OCI-LY1 (cell line): ENCODE data around the gene BMPR1A.
"Not testable (repeated sequence)": the region's sequence is repeated elsewhere in the genome, so short reads cannot be mapped to it uniquely, and the experiment has no call there.

Experiments used
- H2AFZ ChIP-seq: fragments of 200-600 bp; sonication (generic), shearing (Covaris generic); 2 replicates; pipeline ENCODE4 v1.6.0; 2014; ENCODE audit warnings: antibody characterized with exemption, mild to moderate bottlenecking, low read length
- H3F3A ChIP-seq: fragments of 200-600 bp; sonication (generic), shearing (Covaris generic); 2 replicates; pipeline ENCODE4 v1.6.0; 2014; ENCODE audit warnings: mild to moderate bottlenecking, antibody characterized with exemption, low read length, moderate library complexity; ENCODE audit not compliant: insufficient read depth
- H3K27ac ChIP-seq: fragments of 200-600 bp; sonication (generic); 2 replicates; pipeline ENCODE4 v1.5.1; 2014; ENCODE audit warnings: low read length, mixed run types, mild to moderate bottlenecking, low read depth; ENCODE audit not compliant: poor library complexity, severe bottlenecking
- H3K27me3 ChIP-seq: fragments of 200-600 bp; sonication (generic); 2 replicates; pipeline ENCODE4 v1.6.0; 2014; ENCODE audit warnings: antibody characterized with exemption, mild to moderate bottlenecking, low read length, moderate library complexity; ENCODE audit not compliant: insufficient read depth
- H3K36me3 ChIP-seq: fragments of 200-600 bp; sonication (generic); 2 replicates; pipeline ENCODE4 v1.6.1; 2014; ENCODE audit warnings: mild to moderate bottlenecking, antibody characterized with exemption, low read length, moderate library complexity, mixed read lengths; ENCODE audit not compliant: insufficient read depth
- H3K4me1 ChIP-seq: fragments of 200-600 bp; sonication (generic); 2 replicates; pipeline ENCODE4 v1.5.1; 2014; ENCODE audit warnings: mild to moderate bottlenecking, low read length, moderate library complexity; ENCODE audit not compliant: insufficient read depth, severe bottlenecking
- H3K4me2 ChIP-seq: fragments of 200-600 bp; sonication (generic), shearing (Covaris generic); 2 replicates; pipeline ENCODE4 v1.6.1; 2014; ENCODE audit warnings: low read length
- H3K4me3 ChIP-seq: fragments of 200-600 bp; sonication (generic); 2 replicates; pipeline ENCODE4 v1.5.1; 2014; ENCODE audit warnings: low read length, low read depth, mild to moderate bottlenecking, mixed read lengths; ENCODE audit not compliant: poor library complexity, severe bottlenecking
- H3K79me2 ChIP-seq: fragments of 200-600 bp; shearing (Covaris generic); 2 replicates; pipeline ENCODE4 v1.6.1; 2016; ENCODE audit warnings: mixed run types, low read length, mixed read lengths; ENCODE audit not compliant: insufficient read depth
- H3K9ac ChIP-seq: fragments of 200-600 bp; sonication (generic), shearing (Covaris generic); 2 replicates; pipeline ENCODE4 v1.6.1; 2014; ENCODE audit warnings: mild to moderate bottlenecking, low read length, mixed read lengths
- H3K9me2 ChIP-seq: fragments of 200-600 bp; sonication (generic), shearing (Covaris generic); 2 replicates; pipeline ENCODE4 v1.6.1; 2014; ENCODE audit warnings: low read depth, mild to moderate bottlenecking, low read length, mixed read lengths
- H3K9me3 ChIP-seq: fragments of 200-600 bp; shearing (Covaris generic); 2 replicates; pipeline ENCODE4 v1.6.1; 2014; ENCODE audit warnings: low read length, mixed read lengths
- H4K20me1 ChIP-seq: fragments of 200-600 bp; sonication (generic), shearing (Covaris generic); 2 replicates; pipeline ENCODE4 v1.6.0; 2016; ENCODE audit warnings: mild to moderate bottlenecking, low read length; ENCODE audit not compliant: insufficient read depth
- CTCF ChIP-seq: fragments of 200-600 bp; sonication (generic), shearing (Covaris generic); IDR thresholded peaks from 2 replicates; pipeline ENCODE4 v1.5.1; 2017; ENCODE audit warnings: mild to moderate bottlenecking, antibody characterized with exemption, low read length, moderate library complexity, mixed read lengths
- EZH2 ChIP-seq: fragments of 200-600 bp; sonication (generic), shearing (Covaris generic); IDR thresholded peaks from 2 replicates; pipeline ENCODE4 v1.8.0; 2017; ENCODE audit warnings: borderline replicate concordance, mixed run types, mild to moderate bottlenecking, antibody characterized with exemption, low read length, moderate library complexity, mixed read lengths

The BMPR1A gene

GRCh38 chr10:86929468-86930380 is 173.3 kb downstream of the BMPR1A start:
- Histone ChIP-seq H3K4me1 (no peaks in the 10 kb centered on the region), H3K9me3 (no peaks in the 10 kb centered on the region), H3K27me3 (no peaks in the 10 kb centered on the region), H3F3A (no peaks in the 10 kb centered on the region), H4K20me1 (no peaks in the 10 kb centered on the region), H3K4me3 (no peak overlapping the region), H3K27ac (no peak overlapping the region), H3K36me3 (no peaks in the 10 kb centered on the region; the same call in 1 of the 2 replicates), H2AFZ (no peak overlapping the region), H3K9ac (no peak overlapping the region), H3K79me2 (no peaks in the 10 kb centered on the region), H3K9me2 (no peaks in the 10 kb centered on the region), H3K4me2 (no peak overlapping the region)
- no peak for TF ChIP-seq CTCF
- TF ChIP-seq EZH2 = no peak

- Histone ChIP-seq H4K20me1 (no peaks in the 10 kb centered on the region), H3K27ac (no peak overlapping the region), H3K4me3 (no peak overlapping the region), H2AFZ (no peak overlapping the region), H3F3A (no peaks in the 10 kb centered on the region), H3K79me2 (no peaks in the 10 kb centered on the region), H3K4me1 (no peaks in the 10 kb centered on the region), H3K9ac (no peak overlapping the region), H3K9me3 (no peaks in the 10 kb centered on the region), H3K27me3 (no peaks in the 10 kb centered on the region), H3K36me3 (no peaks in the 10 kb centered on the region; the same call in 1 of the 2 replicates), H3K4me2 (no peak overlapping the region), H3K9me2 (no peaks in the 10 kb centered on the region)
- TF ChIP-seq CTCF (no peak), EZH2 (no peak)
These were observed 175.5 kb downstream of the BMPR1A start for GRCh38 chr10:86931872-86932271.

- Histone ChIP-seq H3F3A (no peaks in the 10 kb centered on the region), H3K27ac (no peak overlapping the region), H3K9ac (no peak overlapping the region), H3K27me3 (no peaks in the 10 kb centered on the region), H3K4me1 (no peaks in the 10 kb centered on the region), H4K20me1 (no peaks in the 10 kb centered on the region), H3K4me2 (no peak overlapping the region), H3K4me3 (no peak overlapping the region), H3K79me2 (no peaks in the 10 kb centered on the region), H3K9me2 (no peaks in the 10 kb centered on the region), H3K36me3 (no peaks in the 10 kb centered on the region; the same call in 1 of the 2 replicates), H3K9me3 (no peaks in the 10 kb centered on the region), H2AFZ (no peak overlapping the region)
- no peak for TF ChIP-seq EZH2
- no peak for TF ChIP-seq CTCF
These were observed 176.3 kb downstream of the BMPR1A start for GRCh38 chr10:86932674-86933073.

- H3K9me3 ChIP-seq, H3F3A ChIP-seq, H2AFZ ChIP-seq: not testable (repeated sequence)
These were observed 177.8 kb downstream of the BMPR1A start for GRCh38 chr10:86934162-86934711.

More at GRCh38 chr10:86934162-86934711, 177.8 kb downstream of the BMPR1A start:
- not testable (repeated sequence) for H3K27me3 ChIP-seq, H3K4me2 ChIP-seq, H3K4me1 ChIP-seq, H3K9ac ChIP-seq, H4K20me1 ChIP-seq, H3K36me3 ChIP-seq, H3K27ac ChIP-seq, H3K9me2 ChIP-seq, H3K4me3 ChIP-seq, H3K79me2 ChIP-seq
